Stomach smooth muscle (tissue), 2 donors: Measurements from ENCODE around the gene CFAP299.

ENCODE experiments used
- H3K27ac ChIP-seq: one replicate; pipeline ENCODE4 v1.7.0; 2013; ENCODE audit warnings: mild to moderate bottlenecking, low read length, inconsistent platforms
- H3K27me3 ChIP-seq, 2 donors: one replicate each; pipeline ENCODE4 v1.7.0; 2013; ENCODE audit warnings: low read length in 2 of 2; ENCODE audit not compliant: insufficient read depth in 2 of 2, control insufficient read depth in 1 of 2
- H3K36me3 ChIP-seq, 2 donors: one replicate each; pipeline ENCODE4 v1.7.0; 2013; ENCODE audit warnings: low read length in 2 of 2; ENCODE audit not compliant: control insufficient read depth in 2 of 2, insufficient read depth in 2 of 2
- H3K4me1 ChIP-seq: one replicate; pipeline ENCODE4 v1.7.0; 2013; ENCODE audit warnings: low read length; ENCODE audit not compliant: control insufficient read depth, insufficient read depth
- H3K4me3 ChIP-seq, 2 donors: one replicate each; pipeline ENCODE4 v1.7.0; 2013; ENCODE audit warnings: low read length in 2 of 2
- H3K9ac ChIP-seq, 2 donors: one replicate each; pipeline ENCODE4 v1.7.0; 2013; ENCODE audit warnings: low read length in 2 of 2, mild to moderate bottlenecking in 1 of 2
- H3K9me3 ChIP-seq, 2 donors: one replicate each; pipeline ENCODE4 v1.7.0; 2013; ENCODE audit warnings: low read length in 2 of 2; ENCODE audit not compliant: control insufficient read depth in 2 of 2
- donor health status: healthy.
- donor health status: Pancreatic carcinoma.

Gene CFAP299

GRCh38 chr4:81007417-81007816 lies 671.9 kb downstream of the CFAP299 start:
- Histone ChIP-seq H3K4me3 (no peak overlapping the region), H3K36me3 (no peaks in the 10 kb centered on the region), H3K9ac (no peak overlapping the region), H3K4me1 (no peaks in the 10 kb centered on the region), H3K27me3 (no peaks in the 10 kb centered on the region), H3K27ac (no peak overlapping the region), H3K9me3 (no peaks in the 10 kb centered on the region)
